Lower leg skin (tissue), 4 donors: ENCODE results near the gene LGALS12. TPM values are rescaled to one million over a fixed set of nuclear protein-coding genes. Genes with fewer than 3 reads are reported as not detected.
"Not testable (repeated sequence)": the region's sequence is repeated elsewhere in the genome, so short reads cannot be mapped to it uniquely, and the experiment has no call there.

Experiments used
- DNase-seq, 2 donors: peaks; one replicate each; pipeline ENCODE4 v3.0.0-alpha.2; 2019; ENCODE audit warnings: low spot score in 2 of 2
- H3K4me3 ChIP-seq: fragments of 200-600 bp; sonication (generic); 2 replicates; pipeline ENCODE4 v1.5.1; 2017; ENCODE audit warnings: mild to moderate bottlenecking, low read depth; ENCODE audit not compliant: poor library complexity, severe bottlenecking
- CTCF ChIP-seq, 3 donors: fragments of 450-650 bp; IDR thresholded peaks; one replicate each; pipeline ENCODE4 v1.5.1; 2016; ENCODE audit warnings: antibody characterized with exemption in 3 of 3, mild to moderate bottlenecking in 3 of 3, moderate library complexity in 2 of 3
- POLR2A ChIP-seq, 2 donors: fragments of 450-650 bp; IDR thresholded peaks; one replicate each; pipeline ENCODE4 v1.6.1; 2016 to 2017; ENCODE audit warnings: antibody characterized with exemption in 2 of 2, mild to moderate bottlenecking in 1 of 2, moderate library complexity in 1 of 2
- WGBS, 2 donors: methylation state at CpG; one replicate each; pipeline ENCODE4 v1.1.5; 2018; 5-methylcytosine and 5-hydroxymethylcytosine counted together
- intact Hi-C: fragments of 100-400 bp; cut with DNase I; formaldehyde crosslinking; loops from one replicate; pipeline ENCODE4 v1.15.0; 2023; ENCODE audit warnings: low total_unique reads
- total RNA-seq, 4 donors: library from RNA; depleted of rRNA; stranded (reverse); fragments of >200 nt; gene quantifications; one replicate each; pipeline ENCODE4 v1.1.0, GENCODE V29; 2016

LGALS12 gene
- total RNA-seq, 4 donors from 2014 or later: 0.17 to 2.5 (median 0.84) TPM; not detected in 1

GRCh38 chr11:63527667-63528066 lies 21.8 kb downstream of the LGALS12 start:
- DNase-seq: no peak
- 88 to 91% methylated on average over 2 of the region's 2 CpGs for WGBS, 2 donors
- TF ChIP-seq CTCF (IDR thresholded peaks at IDR 0.05): no peak
- no peak for TF ChIP-seq POLR2A (IDR thresholded peaks at IDR 0.05)
- H3K4me3 ChIP-seq: no peak overlapping the region
- intact Hi-C loops: no loop called here

- DNase-seq, H3K4me3 ChIP-seq, intact Hi-C loops: not testable (repeated sequence)
- WGBS, 2 donors: 40 to 45% methylated on average over 7 to 8 of the region's 11 CpGs
Observed at GRCh38 chr11:63528156-63528555, 22.3 kb downstream of the LGALS12 start.

DNA sequence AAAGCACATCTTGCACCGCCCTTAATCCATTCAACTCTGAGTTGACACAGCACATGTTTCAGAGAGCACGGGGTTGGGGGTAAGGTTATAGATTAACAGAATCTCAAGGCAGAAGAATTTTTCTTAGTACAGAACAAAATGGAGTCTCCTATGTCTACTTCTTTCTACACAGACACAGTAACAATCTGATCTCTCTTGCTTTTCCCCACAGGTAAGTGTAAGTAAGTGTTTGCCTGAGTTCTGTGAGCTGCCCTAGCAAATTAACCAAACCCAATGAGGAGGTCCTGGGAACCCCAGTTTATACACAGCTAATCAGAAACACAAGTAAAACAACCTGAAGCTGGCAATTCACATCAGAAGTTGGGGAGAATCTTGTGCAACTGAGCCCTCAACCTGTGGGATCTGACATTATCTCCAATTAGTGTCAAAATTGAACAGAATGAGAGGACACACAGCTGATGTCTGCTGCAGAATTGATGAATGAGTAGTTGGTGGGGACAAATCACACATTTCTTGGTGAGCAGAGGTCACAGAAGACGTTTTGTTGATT lies 22.9 kb downstream of the LGALS12 start:
- intact Hi-C loops, DNase-seq, H3K4me3 ChIP-seq: not testable (repeated sequence)
- WGBS, 2 donors: 60 to 84% methylated on average over 1 to 2 of the region's 3 CpGs

- WGBS, 2 donors: 76 to 83% methylated on average over 6 of the region's 6 CpGs
- DNase-seq, H3K4me3 ChIP-seq, intact Hi-C loops: not testable (repeated sequence)
Observed at GRCh38 chr11:63529373-63529772, 23.5 kb downstream of the LGALS12 start.

GRCh38 chr11:63530021-63530420 lies 24.1 kb downstream of the LGALS12 start:
- TF ChIP-seq POLR2A (IDR thresholded peaks at IDR 0.05) (no peak), CTCF (IDR thresholded peaks at IDR 0.05) (no peak)
- intact Hi-C loops: no loop called here
- WGBS, 2 donors: 92 to 93% methylated on average over 2 of the region's 2 CpGs
- peak in 1 of 2 donors; percentile 42 for DNase-seq
- no peak overlapping the region for H3K4me3 ChIP-seq

DNA sequence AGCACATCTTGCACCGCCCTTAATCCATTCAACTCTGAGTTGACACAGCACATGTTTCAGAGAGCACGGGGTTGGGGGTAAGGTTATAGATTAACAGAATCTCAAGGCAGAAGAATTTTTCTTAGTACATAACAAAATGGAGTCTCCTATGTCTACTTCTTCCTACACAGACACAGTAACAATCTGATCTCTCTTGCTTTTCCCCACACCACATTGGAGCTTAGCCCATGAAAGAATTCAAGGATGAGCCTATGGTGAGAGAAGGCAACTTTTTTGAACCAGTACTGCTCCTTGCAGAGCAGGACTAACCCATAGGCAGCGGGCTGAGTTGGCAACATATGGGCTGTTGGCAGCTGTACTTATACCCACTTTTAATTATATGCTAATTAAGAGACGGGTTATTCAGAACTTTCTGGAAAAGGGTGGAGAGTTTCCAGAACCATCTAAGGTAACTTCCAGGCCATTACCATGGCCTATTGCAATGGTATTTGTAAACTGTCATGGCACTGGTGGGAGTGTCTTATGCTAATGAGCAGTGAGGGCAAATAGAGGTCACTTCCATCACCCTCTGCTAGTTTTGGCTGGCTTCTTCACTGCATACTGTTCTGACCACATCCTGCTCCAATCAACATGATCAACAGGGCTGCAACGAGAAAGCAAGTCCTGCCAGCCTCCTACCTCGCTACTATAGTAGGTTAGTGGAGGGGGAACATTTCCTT lies 25.3 kb downstream of the LGALS12 start:
- DNase-seq: peak; percentile 23 to 57
- H3K4me3 ChIP-seq, intact Hi-C loops: not testable (repeated sequence)
- WGBS, 2 donors: 59 to 68% methylated on average over 4 to 5 of the region's 6 CpGs

GRCh38 chr11:63532117-63532516 lies 26.2 kb downstream of the LGALS12 start:
- no peak for DNase-seq
- intact Hi-C loops: no loop called here
- TF ChIP-seq CTCF (IDR thresholded peaks at IDR 0.05): no peak
- no peak for TF ChIP-seq POLR2A (IDR thresholded peaks at IDR 0.05)
- H3K4me3 ChIP-seq: no peak overlapping the region
- 65 to 74% methylated on average over 2 of the region's 2 CpGs for WGBS, 2 donors
